Pancreas (tissue), 10 donors: Measurements from ENCODE around the gene CDKN1A. TPM values are rescaled to one million over a fixed set of nuclear protein-coding genes. Genes with fewer than 3 reads are reported as not detected.

Experiments
- ATAC-seq, 4 donors: fragments of 200-7000 bp; cut with Tn5 transposase; one replicate each; pipeline versions ENCODE4 v1.8.0 to v1.9.1; 2020; ENCODE audit warnings: mild to moderate bottlenecking in 4 of 4, moderate library complexity in 4 of 4
- DNase-seq, 6 donors: peaks; one replicate each; pipeline ENCODE4 v3.0.0-alpha.2; 2020
- FAIRE-seq: peaks from 2 replicates; lab custom pipeline; 2012; peaks lifted over from hg19 to GRCh38; lab: Jason Lieb, UNC
- H3K27ac ChIP-seq, 4 donors: fragments of 200-600 bp; sonication (generic); 1 replicate in 3 of 4; 2 replicates in 1 of 4; pipeline versions ENCODE4 v1.5.0 to v1.8.0; 2020
- H3K27me3 ChIP-seq, 4 donors: fragments of 200-600 bp; one replicate each; pipeline ENCODE4 v1.8.0; 2021
- H3K36me3 ChIP-seq, 3 donors: fragments of 200-600 bp; sonication (generic) in 1 of 3; one replicate each; pipeline versions ENCODE4 v1.5.0 to v1.8.0; 2020 to 2021
- H3K4me1 ChIP-seq, 3 donors: fragments of 200-600 bp; one replicate each; pipeline ENCODE4 v1.8.0; 2021
- H3K4me3 ChIP-seq, 4 donors: fragments of 200-600 bp; sonication (generic) in 2 of 4; one replicate each; pipeline versions ENCODE4 v1.5.0 to v1.8.0; 2020 to 2021
- H3K9me3 ChIP-seq, 4 donors: fragments of 200-600 bp; one replicate each; pipeline ENCODE4 v1.8.0; 2021
- CTCF ChIP-seq, 4 donors: fragments of 200-600 bp; sonication (generic) in 3 of 4; IDR thresholded peaks; one replicate each; pipeline versions ENCODE4 v1.5.0 to v1.8.0; 2021; ENCODE audit warnings: antibody characterized with exemption in 4 of 4
- WGBS, 2 donors: extraction: QIAGEN DNeasy Blood & Tissue Kit; methylation state at CpG; one replicate each; pipeline ENCODE4 v1.1.7; 2013; 5-methylcytosine and 5-hydroxymethylcytosine counted together
- intact Hi-C, 3 donors: fragments of 100-400 bp; cut with DNase I; formaldehyde crosslinking; loops; one replicate each; pipeline versions ENCODE4 v1.11.1 to v1.14.2; 2022
- polyA plus RNA-seq, 2 donors: library from polyadenylated mRNA; stranded (reverse); fragments of 200-250 nt; gene quantifications; one replicate each; pipeline ENCODE4 v1.2.3, GENCODE V29; 2013
- total RNA-seq, 6 donors: library from RNA; stranded (reverse); fragmentation: NEBNext Ultra II Directional in 4 of 6; extraction: Animal tissue kit (Norgen Biotek cat#: 25700) in 4 of 6; gene quantifications; one replicate each; pipeline versions ENCODE4 v1.2.1 to v1.2.4, GENCODE V29; 2021 to 2023
- donor health status: healthy with polysubstance abuse.
- donor health status: DM: no; HTN: no; CAD: no; lungs with moderate emphysema.
- donor health status: DM: no; HTN: no; CAD: no.
- donor health status: control.
- donor health status: control.
- donor health status: Bipolar disorder and iron deficiency.
- donor health status: DM: yes; HTN: yes; CAD: no.
- donor health status: DM: no; HTN: no; CAD: no.
- donor health status: DM: no; HTN: no; CAD: no.
- donor health status: DM: yes; HTN: yes; CAD: no.

The CDKN1A gene
- total and polyA plus RNA-seq, 8 donors: 22.3 to 178 (median 44.1) TPM

- peaks cover 6 to 26% (median 19%) of the 10 kb centered on the region in 3 donors for H3K4me1 ChIP-seq
- TF ChIP-seq CTCF (IDR thresholded peaks at IDR 0.05): no peak
Observed at GRCh38 chr6:36683145-36683655, 4.7 kb downstream of the CDKN1A start.

GRCh38 chr6:36683656-36684446 is 5.3 kb downstream of the CDKN1A start:
- TF ChIP-seq CTCF (IDR thresholded peaks at IDR 0.05): no peak
- FAIRE-seq (no peak), ATAC-seq (peak in 2 of 4 donors; percentile 3 to 16), DNase-seq (peak in 5 of 6 donors; percentile 60 to 81 (median 70))
- 70 to 72% methylated on average over 29 of the region's 29 CpGs for whole genome bisulfite sequencing, 2 donors
- peak overlapping the region in 2 of 4 donors; percentile 7 to 82 for H3K4me3 ChIP-seq
- peaks cover 7 to 42% (median 30%) of the 10 kb centered on the region in 3 donors for H3K36me3 ChIP-seq
- peak overlapping the region; percentile 33 to 97 (median 77) for H3K27ac ChIP-seq
- intact Hi-C loops: loop anchor here in 2 of 3 donors (5.0 kb wide), 1 partner anchor 62 kb away; no protein-coding TSS in a partner anchor
- peaks cover 5 to 25% (median 19%) of the 10 kb centered on the region in 3 donors for H3K4me1 ChIP-seq
- no peaks in the 10 kb centered on the region for H3K9me3 ChIP-seq
- H3K27me3 ChIP-seq: no peaks in the 10 kb centered on the region

More at GRCh38 chr6:36683145-36683655, 4.7 kb downstream of the CDKN1A start:
- DNase-seq (peak in 5 of 6 donors; percentile 40 to 69 (median 62)), ATAC-seq (peak in 1 of 4 donors; percentile 5), FAIRE-seq (no peak)
- peak overlapping the region; percentile 33 to 97 (median 77) for H3K27ac ChIP-seq
- peak overlapping the region in 2 of 4 donors; percentile 7 to 82 for H3K4me3 ChIP-seq
- no peaks in the 10 kb centered on the region for H3K9me3 ChIP-seq
- WGBS, 2 donors: 41 to 46% methylated on average over 6 of the region's 6 CpGs
- H3K36me3 ChIP-seq: peaks cover 7 to 42% (median 30%) of the 10 kb centered on the region in 3 donors
- intact Hi-C loops: loop anchor here in 2 of 3 donors (5.0 kb wide), 1 partner anchor 61 kb away; no protein-coding TSS in a partner anchor
- no peaks in the 10 kb centered on the region for H3K27me3 ChIP-seq

DNA sequence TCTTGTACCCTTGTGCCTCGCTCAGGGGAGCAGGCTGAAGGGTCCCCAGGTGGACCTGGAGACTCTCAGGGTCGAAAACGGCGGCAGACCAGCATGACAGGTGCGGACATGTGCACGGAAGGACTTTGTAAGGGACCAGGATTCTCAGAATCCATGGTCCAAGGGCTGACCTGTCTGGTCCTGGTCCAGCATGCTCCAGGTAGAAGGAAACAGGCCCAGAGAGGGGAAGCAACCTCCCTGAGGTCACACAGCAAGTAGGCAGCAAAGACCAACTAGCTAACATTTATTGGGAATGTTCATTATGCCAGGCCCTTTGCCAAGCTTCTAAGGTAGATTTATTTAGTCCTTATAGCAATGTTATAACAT is 5.9 kb downstream of the CDKN1A start:
- Histone ChIP-seq H3K4me1 (peaks cover 5 to 25% (median 19%) of the 10 kb centered on the region in 3 donors), H3K4me3 (no peak overlapping the region), H3K27me3 (no peaks in the 10 kb centered on the region), H3K36me3 (peaks cover 7 to 42% (median 30%) of the 10 kb centered on the region in 3 donors), H3K9me3 (no peaks in the 10 kb centered on the region), H3K27ac (peak overlapping the region in 2 of 4 donors; percentile 83 to 97)
- no peak for FAIRE-seq
- intact Hi-C loops: loop anchor here in 2 of 3 donors (5.0 kb wide), 1 partner anchor 62 kb away; no protein-coding TSS in a partner anchor
- ATAC-seq: no peak
- 91 to 95% methylated on average over 6 of the region's 6 CpGs for WGBS, 2 donors
- no peak for DNase-seq
- TF ChIP-seq CTCF (IDR thresholded peaks at IDR 0.05): no peak

- no peaks in the 10 kb centered on the region for H3K9me3 ChIP-seq
- FAIRE-seq (no peak), DNase-seq (peak in 1 of 6 donors; percentile 63), ATAC-seq (no peak)
- peaks cover 5 to 25% (median 19%) of the 10 kb centered on the region in 3 donors for H3K4me1 ChIP-seq
- H3K4me3 ChIP-seq: no peak overlapping the region
- WGBS, 2 donors: 88 to 89% methylated on average over 20 of the region's 20 CpGs
- TF ChIP-seq CTCF (IDR thresholded peaks at IDR 0.05): no peak
- peaks cover 7 to 42% (median 30%) of the 10 kb centered on the region in 3 donors for H3K36me3 ChIP-seq
- no peaks in the 10 kb centered on the region for H3K27me3 ChIP-seq
- intact Hi-C loops: no loop called here
- no peak overlapping the region for H3K27ac ChIP-seq
Observed at GRCh38 chr6:36685166-36685924, 6.8 kb downstream of the CDKN1A start.
